SU-DHL-6 (cell line): ENCODE data around the gene GABRD.

Source experiments
- CTCF ChIP-seq: fragments of 200-600 bp; sonication (generic); IDR thresholded peaks from one replicate; pipeline ENCODE4 v1.5.1; 2017; ENCODE audit warnings: antibody characterized with exemption, mild to moderate bottlenecking, low read length, moderate library complexity; ENCODE audit not compliant: insufficient read depth, poor library complexity, severe bottlenecking
- EZH2phosphoT487 ChIP-seq: fragments of 200-600 bp; sonication (generic), shearing (Covaris generic); conservative IDR thresholded peaks from 2 replicates; pipeline ENCODE4 v1.6.1; 2018; ENCODE audit warnings: mild to moderate bottlenecking, antibody characterized with exemption, low read length, moderate library complexity, mixed read lengths

GRCh38 chr1:2021550-2021949 is 2.4 kb downstream of the GABRD start:
- TF ChIP-seq CTCF (no peak), EZH2phosphoT487 (no peak)
